Measurements from ENCODE around the gene SENP8. TPM values are rescaled to one million over a fixed set of nuclear protein-coding genes. Genes with fewer than 3 reads are reported as not detected.
"Not testable (repeated sequence)": the region's sequence is repeated elsewhere in the genome, so short reads cannot be mapped to it uniquely, and the experiment has no call there.

Gene SENP8
- total RNA-seq, 2 experiments from 2014 or later = 1.1 to 1.4 TPM

GRCh38 chr15:72168131-72168807 is 50.1 kb downstream of the SENP8 start:
- Mint-ChIP-seq H3K4me1 (peaks cover 26% of the 10 kb centered on the region), H3K36me3 (no peaks in the 10 kb centered on the region), H3K9me3 (ENCODE audit: low read depth) (no peaks in the 10 kb centered on the region), H3K27me3 (peaks cover 2% of the 10 kb centered on the region), H3K27ac (peak overlapping the region; percentile 45), H3K4me3 (no peak overlapping the region)
- CTCF ChIA-PET = interaction anchor here (0.7 to 1.8 kb wide), 9 partner anchors 12 to 424 kb away, joined by 3 to 11 read pairs (median 4); no protein-coding TSS in a partner anchor
- peak; percentile 86 for ATAC-seq
- DNase-seq = peak; percentile 75

GRCh38 chr15:72168808-72169190 is 50.6 kb downstream of the SENP8 start:
- no peak for ATAC-seq
- CTCF ChIA-PET = interaction anchor here (1.0 to 1.8 kb wide), 8 partner anchors 12 to 425 kb away, joined by 3 to 11 read pairs (median 4); no protein-coding TSS in a partner anchor
- Mint-ChIP-seq H3K36me3 (no peaks in the 10 kb centered on the region), H3K27ac (peak overlapping the region; percentile 45), H3K27me3 (peaks cover 3% of the 10 kb centered on the region), H3K4me1 (peaks cover 26% of the 10 kb centered on the region), H3K9me3 (ENCODE audit: low read depth) (no peaks in the 10 kb centered on the region), H3K4me3 (no peak overlapping the region)
- DNase-seq = no peak

- Mint-ChIP-seq H3K27me3 (peaks cover 9% of the 10 kb centered on the region), H3K4me1 (peaks cover 26% of the 10 kb centered on the region), H3K36me3 (no peaks in the 10 kb centered on the region), H3K9me3 (ENCODE audit: low read depth) (no peaks in the 10 kb centered on the region), H3K27ac (no peak overlapping the region), H3K4me3 (no peak overlapping the region)
- no peak for ATAC-seq
- CTCF ChIA-PET = interaction anchor here (1.1 to 1.8 kb wide), 5 partner anchors 13 to 425 kb away, joined by 3 to 11 read pairs (median 6); no protein-coding TSS in a partner anchor
- DNase-seq = no peak
Measured at GRCh38 chr15:72169236-72169920, 51.2 kb downstream of the SENP8 start.

GRCh38 chr15:72169921-72170611 is 51.9 kb downstream of the SENP8 start:
- no peak for DNase-seq
- no peak overlapping the region for H3K4me3 Mint-ChIP-seq
- no peak for ATAC-seq
- H3K27me3 Mint-ChIP-seq = peaks cover 12% of the 10 kb centered on the region
- no peaks in the 10 kb centered on the region for H3K36me3 Mint-ChIP-seq
- H3K4me1 Mint-ChIP-seq = peaks cover 32% of the 10 kb centered on the region
- no peaks in the 10 kb centered on the region for H3K9me3 Mint-ChIP-seq (ENCODE audit: low read depth)
- CTCF ChIA-PET = interaction anchor here (1.3 kb wide), 1 partner anchor 14 kb away, joined by 6 read pairs; no protein-coding TSS in a partner anchor
- H3K27ac Mint-ChIP-seq = no peak overlapping the region

- Mint-ChIP-seq H3K4me3 (no peak overlapping the region), H3K27me3 (peaks cover 18% of the 10 kb centered on the region), H3K27ac (no peak overlapping the region), H3K9me3 (ENCODE audit: low read depth) (no peaks in the 10 kb centered on the region), H3K4me1 (peaks cover 32% of the 10 kb centered on the region), H3K36me3 (no peaks in the 10 kb centered on the region)
- no peak for ATAC-seq
- CTCF ChIA-PET = no interaction called here
- DNase-seq = no peak
Measured at GRCh38 chr15:72170691-72171090, 52.5 kb downstream of the SENP8 start.

GRCh38 chr15:72171978-72172377 is 53.8 kb downstream of the SENP8 start:
- H3K27ac Mint-ChIP-seq; H3K4me3 Mint-ChIP-seq; CTCF ChIA-PET; ATAC-seq; H3K9me3 Mint-ChIP-seq (ENCODE audit: low read depth); DNase-seq; H3K36me3 Mint-ChIP-seq: not testable (repeated sequence)
- Mint-ChIP-seq H3K27me3 (peaks cover 22% of the 10 kb centered on the region), H3K4me1 (peaks cover 32% of the 10 kb centered on the region)

GRCh38 chr15:72172796-72173195 is 54.6 kb downstream of the SENP8 start:
- no peaks in the 10 kb centered on the region for H3K9me3 Mint-ChIP-seq (ENCODE audit: low read depth)
- DNase-seq = no peak
- no peak overlapping the region for H3K27ac Mint-ChIP-seq
- H3K4me3 Mint-ChIP-seq = no peak overlapping the region
- no peaks in the 10 kb centered on the region for H3K36me3 Mint-ChIP-seq
- peaks cover 22% of the 10 kb centered on the region for H3K27me3 Mint-ChIP-seq
- no peak for ATAC-seq
- CTCF ChIA-PET = interaction anchor here (1.2 kb wide), 1 partner anchor 26 kb away, joined by 3 read pairs; no protein-coding TSS in a partner anchor
- peaks cover 25% of the 10 kb centered on the region for H3K4me1 Mint-ChIP-seq

- peaks cover 22% of the 10 kb centered on the region for H3K27me3 Mint-ChIP-seq
- no peaks in the 10 kb centered on the region for H3K9me3 Mint-ChIP-seq (ENCODE audit: low read depth)
- CTCF ChIA-PET = interaction anchor here (1.2 kb wide), 1 partner anchor 25 kb away, joined by 3 read pairs; no protein-coding TSS in a partner anchor
- H3K36me3 Mint-ChIP-seq = no peaks in the 10 kb centered on the region
- H3K27ac Mint-ChIP-seq = no peak overlapping the region
- no peak for ATAC-seq
- DNase-seq = no peak
- no peak overlapping the region for H3K4me3 Mint-ChIP-seq
- H3K4me1 Mint-ChIP-seq = peaks cover 19% of the 10 kb centered on the region
Measured at GRCh38 chr15:72173401-72173800, 55.2 kb downstream of the SENP8 start.

GRCh38 chr15:72173864-72174550 is 55.8 kb downstream of the SENP8 start:
- Mint-ChIP-seq H3K27me3 (peaks cover 22% of the 10 kb centered on the region), H3K27ac (no peak overlapping the region), H3K4me3 (no peak overlapping the region), H3K4me1 (peaks cover 13% of the 10 kb centered on the region), H3K36me3 (no peaks in the 10 kb centered on the region), H3K9me3 (ENCODE audit: low read depth) (no peaks in the 10 kb centered on the region)
- DNase-seq (no peak), ATAC-seq (no peak)
- CTCF ChIA-PET = interaction anchor here (1.2 kb wide), 1 partner anchor 25 kb away, joined by 3 read pairs; no protein-coding TSS in a partner anchor

- Mint-ChIP-seq H3K4me3 (no peak overlapping the region), H3K27ac (no peak overlapping the region), H3K27me3 (peaks cover 22% of the 10 kb centered on the region), H3K36me3 (no peaks in the 10 kb centered on the region), H3K9me3 (ENCODE audit: low read depth) (no peaks in the 10 kb centered on the region), H3K4me1 (peaks cover 8% of the 10 kb centered on the region)
- CTCF ChIA-PET = interaction anchor here (1.4 kb wide), 1 partner anchor 19 kb away, joined by 5 read pairs; no protein-coding TSS in a partner anchor
- no peak for DNase-seq
- ATAC-seq = no peak
Measured at GRCh38 chr15:72174551-72175165, 56.5 kb downstream of the SENP8 start.

GRCh38 chr15:72175186-72176044 is 57.2 kb downstream of the SENP8 start:
- CTCF ChIA-PET = interaction anchor here (1.4 kb wide), 1 partner anchor 19 kb away, joined by 5 read pairs; no protein-coding TSS in a partner anchor
- Mint-ChIP-seq H3K27ac (no peak overlapping the region), H3K4me3 (no peak overlapping the region), H3K27me3 (peaks cover 22% of the 10 kb centered on the region), H3K4me1 (peaks cover 6% of the 10 kb centered on the region), H3K36me3 (no peaks in the 10 kb centered on the region), H3K9me3 (ENCODE audit: low read depth) (no peaks in the 10 kb centered on the region)
- DNase-seq = no peak
- ATAC-seq = no peak

GRCh38 chr15:72176159-72176558 is 58.0 kb downstream of the SENP8 start:
- Mint-ChIP-seq H3K36me3 (no peaks in the 10 kb centered on the region), H3K27me3 (peaks cover 27% of the 10 kb centered on the region), H3K4me1 (peaks cover 6% of the 10 kb centered on the region), H3K4me3 (no peak overlapping the region), H3K9me3 (ENCODE audit: low read depth) (no peaks in the 10 kb centered on the region), H3K27ac (no peak overlapping the region)
- DNase-seq = no peak
- CTCF ChIA-PET = interaction anchor here (0.8 to 1.4 kb wide), 2 partner anchors 20 to 25 kb away, joined by 3 to 5 read pairs; no protein-coding TSS in a partner anchor
- ATAC-seq = no peak
